ENCODE results near the gene SPTBN1.

Gene SPTBN1

GRCh38 chr2:54470266-54470938 is 14.3 kb downstream of the SPTBN1 start:
- Histone ChIP-seq H3K9ac (ENCODE audit: low read depth, low read length) (no peak overlapping the region), H3K4me3 (ENCODE audit: low read depth in 1 of 2, low read length in 2 of 2) (no peak overlapping the region), H2AFZ (ENCODE audit: low read depth, low read length) (no peak overlapping the region), H3K27ac (ENCODE audit: low read length) (no peak overlapping the region), H3K36me3 (ENCODE audit: insufficient read depth, low read length) (no peaks in the 10 kb centered on the region), H3K4me2 (ENCODE audit: insufficient read depth, low read length) (no peak overlapping the region), H3K27me3 (ENCODE audit: insufficient read depth, low read length, poor library complexity) (no peaks in the 10 kb centered on the region), H3K9me3 (ENCODE audit: insufficient read depth, low read length, severe bottlenecking) (no peaks in the 10 kb centered on the region), H3K4me1 (ENCODE audit: insufficient read depth, low read length) (no peaks in the 10 kb centered on the region), H4K20me1 (ENCODE audit: insufficient read depth, low read length) (no peaks in the 10 kb centered on the region), H3K79me2 (ENCODE audit: insufficient read depth, low read length) (no peaks in the 10 kb centered on the region)
- TF ChIP-seq EZH2 (IDR thresholded peaks at IDR 0.05; ENCODE audit: borderline replicate concordance, low read depth, low read length, severe bottlenecking) (no peak), CTCF (IDR thresholded peaks at IDR 0.05; ENCODE audit: borderline replicate concordance, extremely low read depth, low read length, poor library complexity, severe bottlenecking) (no peak)
- ATAC-seq (ENCODE audit: insufficient read depth, low read depth) (no peak), DNase-seq (no peak)

GRCh38 chr2:54471221-54471711 is 15.1 kb downstream of the SPTBN1 start:
- Histone ChIP-seq H3K79me2 (ENCODE audit: insufficient read depth, low read length) (no peaks in the 10 kb centered on the region), H4K20me1 (ENCODE audit: insufficient read depth, low read length) (no peaks in the 10 kb centered on the region), H3K27ac (ENCODE audit: low read length) (no peak overlapping the region), H3K4me3 (ENCODE audit: low read depth in 1 of 2, low read length in 2 of 2) (no peak overlapping the region), H3K9ac (ENCODE audit: low read depth, low read length) (no peak overlapping the region), H3K27me3 (ENCODE audit: insufficient read depth, low read length, poor library complexity) (no peaks in the 10 kb centered on the region), H3K4me1 (ENCODE audit: insufficient read depth, low read length) (no peaks in the 10 kb centered on the region), H3K36me3 (ENCODE audit: insufficient read depth, low read length) (no peaks in the 10 kb centered on the region), H3K9me3 (ENCODE audit: insufficient read depth, low read length, severe bottlenecking) (no peaks in the 10 kb centered on the region), H3K4me2 (ENCODE audit: insufficient read depth, low read length) (no peak overlapping the region), H2AFZ (ENCODE audit: low read depth, low read length) (no peak overlapping the region)
- TF ChIP-seq EZH2 (IDR thresholded peaks at IDR 0.05; ENCODE audit: borderline replicate concordance, low read depth, low read length, severe bottlenecking) (no peak), CTCF (IDR thresholded peaks at IDR 0.05; ENCODE audit: borderline replicate concordance, extremely low read depth, low read length, poor library complexity, severe bottlenecking) (no peak)
- no peak for DNase-seq
- ATAC-seq (ENCODE audit: insufficient read depth, low read depth): no peak

GRCh38 chr2:54473851-54474250 is 17.7 kb downstream of the SPTBN1 start:
- no peak overlapping the region for H3K27ac ChIP-seq (ENCODE audit: low read length)
- no peak overlapping the region for H2AFZ ChIP-seq (ENCODE audit: low read depth, low read length)
- H3K4me3 ChIP-seq (ENCODE audit: low read depth in 1 of 2, low read length in 2 of 2): no peak overlapping the region
- no peak overlapping the region for H3K4me2 ChIP-seq (ENCODE audit: insufficient read depth, low read length)
- no peaks in the 10 kb centered on the region for H3K79me2 ChIP-seq (ENCODE audit: insufficient read depth, low read length)
- no peaks in the 10 kb centered on the region for H3K4me1 ChIP-seq (ENCODE audit: insufficient read depth, low read length)
- no peak overlapping the region for H3K9ac ChIP-seq (ENCODE audit: low read depth, low read length)
- H3K9me3 ChIP-seq (ENCODE audit: insufficient read depth, low read length, severe bottlenecking): no peaks in the 10 kb centered on the region
- no peak for ATAC-seq (ENCODE audit: insufficient read depth, low read depth)
- no peaks in the 10 kb centered on the region for H3K27me3 ChIP-seq (ENCODE audit: insufficient read depth, low read length, poor library complexity)
- TF ChIP-seq CTCF (IDR thresholded peaks at IDR 0.05; ENCODE audit: borderline replicate concordance, extremely low read depth, low read length, poor library complexity, severe bottlenecking) (no peak), EZH2 (IDR thresholded peaks at IDR 0.05; ENCODE audit: borderline replicate concordance, low read depth, low read length, severe bottlenecking) (no peak)
- DNase-seq: no peak
- H4K20me1 ChIP-seq (ENCODE audit: insufficient read depth, low read length): no peaks in the 10 kb centered on the region
- no peaks in the 10 kb centered on the region for H3K36me3 ChIP-seq (ENCODE audit: insufficient read depth, low read length)

Data from DND-41 (cell line).